ENCODE measurements around the gene CD177. TPM values are rescaled to one million over a fixed set of nuclear protein-coding genes. Genes with fewer than 3 reads are reported as not detected.

The CD177 gene
- total and polyA plus RNA-seq, 2 of the 8 experiments (the other 6 are each of a cell fraction or from before 2014, with no cell fraction given) = 3.4 to 10.0 TPM

DNA sequence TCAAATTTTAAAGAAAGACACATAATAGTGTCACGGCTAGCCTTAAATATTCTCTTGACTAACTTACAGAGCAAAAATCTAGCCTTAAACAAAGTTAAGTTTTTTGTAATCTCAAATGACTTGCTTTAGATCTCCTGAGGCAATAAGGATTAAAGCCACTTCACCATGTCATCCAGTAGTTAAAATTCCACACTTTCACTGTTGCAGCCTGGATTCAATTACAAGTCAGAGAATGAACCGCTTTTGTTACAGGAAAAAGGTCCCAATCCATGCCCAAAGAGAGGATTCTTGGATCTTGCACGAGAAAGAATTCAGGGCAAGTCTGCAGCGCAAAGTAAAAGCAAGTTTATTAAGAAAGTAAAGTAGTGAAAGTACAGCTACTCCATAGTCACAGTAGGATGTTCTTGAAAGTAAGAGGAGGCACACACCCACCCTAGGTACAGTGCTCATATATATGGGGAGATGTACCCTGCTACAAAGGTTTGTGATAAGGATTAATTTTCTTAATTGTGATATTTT is 34.6 kb upstream of the CD177 start (continued):
- TF ChIP-seq, protein P1, sequence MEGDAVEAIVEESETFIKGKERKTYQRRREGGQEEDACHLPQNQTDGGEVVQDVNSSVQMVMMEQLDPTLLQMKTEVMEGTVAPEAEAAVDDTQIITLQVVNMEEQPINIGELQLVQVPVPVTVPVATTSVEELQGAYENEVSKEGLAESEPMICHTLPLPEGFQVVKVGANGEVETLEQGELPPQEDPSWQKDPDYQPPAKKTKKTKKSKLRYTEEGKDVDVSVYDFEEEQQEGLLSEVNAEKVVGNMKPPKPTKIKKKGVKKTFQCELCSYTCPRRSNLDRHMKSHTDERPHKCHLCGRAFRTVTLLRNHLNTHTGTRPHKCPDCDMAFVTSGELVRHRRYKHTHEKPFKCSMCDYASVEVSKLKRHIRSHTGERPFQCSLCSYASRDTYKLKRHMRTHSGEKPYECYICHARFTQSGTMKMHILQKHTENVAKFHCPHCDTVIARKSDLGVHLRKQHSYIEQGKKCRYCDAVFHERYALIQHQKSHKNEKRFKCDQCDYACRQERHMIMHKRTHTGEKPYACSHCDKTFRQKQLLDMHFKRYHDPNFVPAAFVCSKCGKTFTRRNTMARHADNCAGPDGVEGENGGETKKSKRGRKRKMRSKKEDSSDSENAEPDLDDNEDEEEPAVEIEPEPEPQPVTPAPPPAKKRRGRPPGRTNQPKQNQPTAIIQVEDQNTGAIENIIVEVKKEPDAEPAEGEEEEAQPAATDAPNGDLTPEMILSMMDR (IDR thresholded peaks at IDR 0.05; ENCODE audit: control extremely low read depth in 1 of 3, insufficient read depth in 1 of 3, low read depth in 1 of 3, low read length in 3 of 3) = no peak
- no peak for TF ChIP-seq EZH2 (IDR thresholded peaks at IDR 0.05; ENCODE audit: low read depth, low read length, severe bottlenecking)
- no peak for TF ChIP-seq KDM4A (IDR thresholded peaks at IDR 0.05; ENCODE audit: low read depth, low read length, severe bottlenecking)
- no peak for TF ChIP-seq POLR2A (IDR thresholded peaks at IDR 0.05; ENCODE audit: control extremely low read depth in 1 of 2, low read depth in 2 of 2, low read length in 2 of 2)
- TF ChIP-seq, protein P2, sequence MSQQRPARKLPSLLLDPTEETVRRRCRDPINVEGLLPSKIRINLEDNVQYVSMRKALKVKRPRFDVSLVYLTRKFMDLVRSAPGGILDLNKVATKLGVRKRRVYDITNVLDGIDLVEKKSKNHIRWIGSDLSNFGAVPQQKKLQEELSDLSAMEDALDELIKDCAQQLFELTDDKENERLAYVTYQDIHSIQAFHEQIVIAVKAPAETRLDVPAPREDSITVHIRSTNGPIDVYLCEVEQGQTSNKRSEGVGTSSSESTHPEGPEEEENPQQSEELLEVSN (IDR thresholded peaks at IDR 0.05) = no peak
